Activated CD4-positive, CD25-positive, alpha-beta regulatory T cell treated with anti-CD3 and anti-CD28 coated beads, Interleukin-2, amount 50 U/mL, for 24 hours (primary cell): ENCODE data around the gene CARNS1.

ENCODE experiments used
- ATAC-seq, 2 donors: fragments of 150-1000 bp; cut with Tn5 transposase; one replicate each; pipeline ENCODE4 v1.10.0; 2021; ENCODE audit warnings: mild to moderate bottlenecking in 1 of 2, moderate library complexity in 1 of 2

CARNS1 gene, protein sequence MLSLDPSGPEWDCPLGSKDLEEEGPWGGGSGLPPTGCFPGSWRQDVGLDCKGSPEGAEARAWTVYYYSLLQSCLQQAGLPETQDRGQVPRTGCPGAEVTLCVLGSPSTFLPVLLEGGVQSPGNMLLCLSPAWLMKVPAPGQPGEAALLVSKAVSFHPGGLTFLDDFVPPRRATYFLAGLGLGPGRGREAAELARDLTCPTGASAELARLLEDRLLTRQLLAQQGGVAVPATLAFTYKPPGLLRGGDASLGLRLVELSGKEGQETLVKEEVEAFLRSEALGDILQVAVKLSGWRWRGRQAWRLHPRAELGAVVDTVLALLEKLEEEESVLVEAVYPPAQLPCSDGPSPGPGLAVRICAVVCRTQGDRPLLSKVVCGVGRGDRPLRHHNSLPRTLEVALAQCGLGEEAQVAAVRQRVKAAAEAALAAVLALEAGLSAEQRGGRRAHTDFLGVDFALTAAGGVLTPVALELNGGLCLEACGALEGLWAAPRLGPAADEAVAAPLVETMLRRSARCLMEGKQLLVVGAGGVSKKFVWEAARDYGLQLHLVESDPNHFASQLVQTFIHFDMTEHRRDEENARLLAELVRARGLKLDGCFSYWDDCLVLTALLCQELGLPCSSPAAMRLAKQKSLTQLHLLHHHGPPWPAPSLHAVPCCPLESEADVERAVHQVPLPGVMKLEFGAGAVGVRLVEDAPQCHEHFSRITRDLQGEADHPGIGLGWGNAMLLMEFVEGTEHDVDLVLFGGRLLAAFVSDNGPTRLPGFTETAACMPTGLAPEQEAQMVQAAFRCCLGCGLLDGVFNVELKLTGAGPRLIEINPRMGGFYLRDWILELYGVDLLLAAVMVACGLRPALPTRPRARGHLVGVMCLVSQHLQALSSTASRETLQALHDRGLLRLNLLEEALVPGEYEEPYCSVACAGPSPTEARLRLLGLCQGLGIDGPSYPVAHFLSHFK

DNA sequence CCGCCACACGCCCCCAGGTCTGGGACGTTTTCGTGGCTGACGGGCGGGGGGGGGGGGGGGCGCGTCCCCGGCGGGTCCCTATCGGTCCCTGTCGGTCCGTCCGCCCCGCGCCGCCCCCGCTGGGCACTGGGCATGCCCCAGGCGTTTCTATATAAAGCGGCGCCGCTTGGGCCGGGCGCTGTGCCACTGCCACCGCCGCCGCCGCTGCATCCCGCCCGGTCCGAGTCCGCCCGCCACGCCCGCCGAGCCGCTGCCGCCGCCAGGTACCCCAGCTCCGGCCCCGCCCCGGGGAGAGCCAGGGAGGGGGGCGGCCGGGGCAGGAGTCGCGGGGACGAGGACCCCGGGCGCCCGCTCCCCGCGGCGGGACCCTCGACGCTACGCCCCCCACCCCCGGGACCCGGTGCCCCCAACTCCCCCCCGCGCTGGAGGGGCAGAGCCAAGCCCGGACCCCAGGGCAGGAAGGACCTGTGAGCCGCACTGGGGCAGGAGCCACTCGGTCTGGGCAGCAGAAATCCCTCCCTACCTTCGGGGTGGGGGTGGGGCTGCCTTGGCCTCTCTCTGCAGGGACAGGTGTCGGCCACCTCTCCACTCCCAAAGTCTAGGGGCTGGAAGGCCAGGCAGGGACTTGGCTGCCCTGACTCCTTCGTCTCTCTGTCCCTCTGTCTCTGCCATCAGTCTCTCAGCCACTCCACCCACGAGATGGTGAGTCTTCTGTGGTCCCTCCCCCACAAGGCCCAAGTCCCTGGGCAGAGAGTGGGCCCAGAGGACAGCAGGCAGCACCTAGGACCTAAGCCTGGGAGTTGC is at the start of gene CARNS1:
CARNS1 (plus strand) TSS at position 178 of the 804 bp plus-strand sequence; CDS start at position 700, 522 bp downstream.
- ATAC-seq = no peak

DNA sequence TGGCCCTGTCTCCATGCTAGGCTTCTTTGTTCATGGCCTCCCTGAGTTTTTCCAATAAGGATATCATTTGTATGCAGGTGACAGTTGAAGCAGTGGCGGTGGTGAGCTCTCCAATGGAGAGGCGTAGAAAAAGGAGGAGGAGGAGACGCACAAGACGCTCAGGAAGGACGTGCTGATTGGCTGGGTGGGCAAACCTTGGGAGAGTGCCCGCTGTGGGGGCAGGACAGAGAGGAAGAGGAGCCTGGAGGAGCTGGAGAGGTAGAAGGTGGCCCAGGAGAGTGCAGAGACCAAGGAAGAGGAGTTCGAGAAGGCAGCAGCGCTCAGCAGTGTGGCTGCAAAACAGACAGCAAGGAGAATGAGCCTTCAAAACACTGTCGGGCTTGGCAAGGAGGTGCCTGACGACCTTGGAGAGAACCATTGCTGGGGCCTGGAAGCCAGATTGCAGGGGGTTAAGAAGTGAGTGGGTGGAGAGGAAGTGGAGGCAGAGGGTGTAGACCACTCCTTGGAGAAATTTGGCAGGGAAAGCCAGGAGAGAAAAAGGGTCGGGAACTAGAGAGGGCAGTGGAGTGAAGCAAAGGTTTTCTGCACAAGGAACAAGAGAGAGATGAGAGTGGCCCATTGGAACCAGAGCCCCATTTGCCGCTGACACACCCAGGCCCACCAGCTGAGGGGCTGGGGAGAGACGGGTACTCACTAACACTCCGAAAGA is 49.6 kb upstream of the CARNS1 start:
- no peak for ATAC-seq

DNA sequence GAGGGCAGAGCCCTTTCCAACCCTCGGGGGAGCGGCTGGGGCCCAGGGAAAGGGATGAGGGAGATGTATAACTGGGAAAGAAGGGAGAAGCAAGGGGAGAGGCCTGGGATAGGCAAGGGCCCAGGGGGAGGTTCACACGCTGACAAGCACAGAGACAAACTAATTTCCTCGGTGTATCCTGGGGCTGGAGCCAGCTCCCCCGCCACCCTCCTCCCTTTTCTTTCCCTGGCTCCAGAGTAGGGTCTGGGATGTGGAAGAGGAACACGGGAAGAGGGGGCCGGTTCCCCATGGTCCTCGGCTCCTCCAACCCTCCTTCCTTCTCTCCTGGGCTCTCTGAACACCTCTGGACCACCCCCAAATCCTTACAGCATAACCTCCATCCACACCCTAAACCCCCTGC is 48.9 kb upstream of the CARNS1 start:
- ATAC-seq = no peak

DNA sequence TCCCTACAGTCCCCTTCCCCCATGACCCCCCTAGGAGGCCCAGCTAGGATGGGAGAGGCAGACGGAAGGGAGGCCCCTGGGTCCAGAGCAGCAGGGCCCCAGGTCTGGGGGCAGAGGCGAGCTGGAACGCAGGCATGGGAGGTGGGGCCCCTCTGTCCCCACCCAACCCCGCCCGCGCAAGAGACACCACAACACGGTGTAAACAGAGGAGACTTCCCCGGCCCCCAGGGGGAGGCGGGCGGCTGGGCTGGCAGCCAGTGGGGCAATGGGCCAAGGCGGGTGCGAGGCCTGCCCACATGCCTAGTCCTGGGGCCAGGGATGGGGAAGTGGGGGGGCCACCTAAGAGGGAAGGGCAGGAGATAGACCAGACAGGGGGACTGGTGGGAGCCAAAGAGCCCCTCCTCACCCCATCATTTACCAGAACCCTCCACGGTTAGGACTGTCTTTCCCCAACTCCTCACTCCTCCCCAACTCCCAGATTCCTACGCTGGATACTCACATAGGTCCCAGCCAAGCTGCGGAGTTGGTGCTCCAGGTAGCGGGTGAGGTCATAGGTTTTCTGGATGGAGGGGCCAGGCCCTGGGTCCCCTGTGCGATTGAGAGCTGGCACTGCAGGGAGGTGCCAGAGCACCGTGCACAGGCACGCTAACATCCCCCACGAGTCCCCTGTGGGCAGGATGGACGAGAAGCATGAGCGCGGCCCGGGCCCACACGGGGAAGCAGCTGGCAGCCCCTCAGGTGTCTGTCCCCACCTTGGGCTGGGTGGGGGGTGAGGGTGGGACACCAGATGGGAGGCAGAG is 48.3 kb upstream of the CARNS1 start:
- no peak for ATAC-seq

DNA sequence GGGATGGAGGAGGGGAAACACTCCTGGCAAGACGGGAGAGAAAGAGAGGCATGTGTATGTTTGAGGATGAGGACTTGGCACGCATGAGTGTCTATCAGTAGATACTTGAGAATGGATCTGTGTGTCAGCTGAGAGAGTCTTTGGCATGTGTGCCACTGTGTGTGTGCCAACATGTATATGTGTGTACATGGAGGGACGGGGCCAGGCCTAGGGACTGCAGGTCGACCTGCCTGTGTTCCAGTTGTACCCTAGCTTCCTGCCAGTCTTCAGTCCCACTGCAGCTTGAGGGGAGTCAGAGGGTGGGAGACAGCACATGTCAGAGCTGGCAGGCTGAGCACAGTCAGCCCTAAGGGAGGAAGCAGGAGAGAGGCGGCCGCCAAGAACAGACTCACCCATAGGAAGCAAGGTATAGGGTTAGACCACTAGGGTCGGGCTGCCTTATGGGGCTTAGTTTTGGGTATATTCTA is 47.7 kb upstream of the CARNS1 start:
- no peak for ATAC-seq

DNA sequence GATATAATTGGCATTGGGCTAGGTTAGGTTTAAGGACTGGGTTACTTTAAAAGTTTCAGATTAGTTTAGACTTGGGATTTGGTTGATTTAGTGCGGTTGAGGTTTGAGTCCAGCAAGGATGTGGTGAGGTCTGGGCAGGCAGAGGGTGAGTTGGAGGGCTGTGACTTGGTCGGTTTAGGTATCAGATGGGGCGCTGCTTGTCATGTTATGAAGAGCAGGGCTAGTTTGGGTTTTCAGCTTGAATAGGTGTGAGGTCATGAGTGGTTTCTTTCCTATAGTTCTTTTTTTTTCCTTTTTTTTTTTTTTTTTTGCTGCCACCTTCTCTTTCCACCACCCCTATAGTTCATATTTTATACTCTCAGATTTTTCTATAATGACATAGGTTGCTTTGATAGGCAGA is 46.9 kb upstream of the CARNS1 start:
- ATAC-seq = peak; percentile 47 to 52

DNA sequence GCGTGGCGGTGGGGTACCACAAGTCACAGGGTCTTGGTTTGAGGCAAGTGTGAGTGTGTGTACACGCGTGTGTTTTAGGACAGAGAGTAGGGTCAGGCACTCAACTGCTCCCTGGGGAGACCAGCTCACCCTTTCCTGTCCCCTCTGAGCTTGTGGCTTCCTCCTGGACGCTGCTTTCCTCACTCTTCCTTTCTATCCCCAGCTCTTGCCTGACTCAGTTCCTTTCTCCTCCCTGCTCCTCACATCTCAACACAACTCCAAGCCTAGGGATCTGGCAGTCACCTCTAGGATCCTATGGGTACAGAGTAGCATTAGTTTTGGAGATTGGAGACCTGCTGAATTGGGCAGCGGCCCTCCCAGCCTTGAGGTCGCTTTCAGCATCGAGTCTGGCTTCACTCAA is 46.2 kb upstream of the CARNS1 start:
- ATAC-seq = no peak

DNA sequence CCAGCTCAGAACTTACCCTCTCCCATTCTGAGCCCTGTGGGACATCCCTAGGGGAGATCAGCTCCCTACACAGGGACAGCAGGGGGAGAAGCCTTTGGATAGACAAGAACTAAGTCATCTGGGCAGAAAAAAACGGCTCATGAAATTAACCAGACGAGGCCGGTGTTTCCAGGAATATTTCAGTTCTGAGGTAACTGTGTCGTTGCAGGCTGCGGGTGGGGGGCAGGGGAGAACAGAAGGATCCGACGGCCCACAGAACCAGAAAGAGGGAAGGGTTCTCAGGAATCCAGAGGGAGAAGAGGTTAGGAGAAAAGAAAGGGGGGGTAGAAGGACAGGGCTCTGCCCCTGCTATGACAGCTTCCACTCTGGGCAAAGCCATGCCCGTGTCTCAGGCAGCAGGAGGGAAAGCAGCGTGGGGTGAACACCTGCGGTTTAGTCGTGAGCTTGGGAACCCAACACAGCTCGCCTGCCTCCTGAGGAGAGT is 45.6 kb upstream of the CARNS1 start:
- no peak for ATAC-seq

GRCh38 chr11:67370351-67371076 is 45.0 kb upstream of the CARNS1 start:
- no peak for ATAC-seq

- peak in 1 of 2 donors; percentile 36 for ATAC-seq
Observed at GRCh38 chr11:67371189-67371910, 44.1 kb upstream of the CARNS1 start.

- ATAC-seq = no peak
Observed at GRCh38 chr11:67371911-67372320, 43.6 kb upstream of the CARNS1 start.

DNA sequence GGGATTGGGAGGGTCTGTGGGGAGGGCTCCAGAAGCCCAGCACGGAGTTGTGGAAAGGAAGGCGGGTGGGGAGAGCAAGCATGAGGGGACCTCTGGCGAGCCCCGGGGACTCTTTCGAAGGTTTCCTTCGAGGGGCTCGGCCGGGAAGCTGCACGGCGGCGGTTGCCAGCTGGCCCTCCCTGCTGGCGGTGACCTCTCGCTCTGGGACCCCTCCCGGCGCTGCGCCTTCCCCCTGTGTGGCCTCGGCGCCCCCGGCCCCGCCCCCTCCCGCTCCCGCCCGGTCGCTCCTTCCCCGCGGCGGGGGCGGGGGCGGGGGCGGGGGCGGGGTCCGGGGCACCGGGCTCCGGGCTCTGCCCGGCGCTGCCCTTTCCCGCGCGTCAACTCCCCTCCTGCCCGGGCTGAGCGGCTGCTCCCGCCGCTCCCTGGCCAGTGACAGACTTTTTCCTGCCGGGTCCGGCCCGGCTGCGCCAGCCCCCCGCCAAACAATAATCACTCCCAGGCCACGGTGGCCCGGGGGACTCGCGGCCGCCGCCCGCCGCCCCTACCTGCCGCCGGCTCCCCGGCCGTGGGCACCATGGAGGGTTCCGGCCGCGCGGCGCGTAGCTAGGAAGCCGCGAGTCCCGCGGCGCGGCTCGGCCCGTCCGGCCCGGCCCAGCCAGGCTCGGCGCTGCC is 43.0 kb upstream of the CARNS1 start:
- ATAC-seq = no peak

- peak; percentile 9 to 11 for ATAC-seq
Observed at GRCh38 chr11:67372993-67373647, 42.4 kb upstream of the CARNS1 start, which contains the start of gene CLCF1. TSS of gene CLCF1 (minus strand) at chr11:67373598. CDS start at chr11:67373539, 59 bp downstream.

DNA sequence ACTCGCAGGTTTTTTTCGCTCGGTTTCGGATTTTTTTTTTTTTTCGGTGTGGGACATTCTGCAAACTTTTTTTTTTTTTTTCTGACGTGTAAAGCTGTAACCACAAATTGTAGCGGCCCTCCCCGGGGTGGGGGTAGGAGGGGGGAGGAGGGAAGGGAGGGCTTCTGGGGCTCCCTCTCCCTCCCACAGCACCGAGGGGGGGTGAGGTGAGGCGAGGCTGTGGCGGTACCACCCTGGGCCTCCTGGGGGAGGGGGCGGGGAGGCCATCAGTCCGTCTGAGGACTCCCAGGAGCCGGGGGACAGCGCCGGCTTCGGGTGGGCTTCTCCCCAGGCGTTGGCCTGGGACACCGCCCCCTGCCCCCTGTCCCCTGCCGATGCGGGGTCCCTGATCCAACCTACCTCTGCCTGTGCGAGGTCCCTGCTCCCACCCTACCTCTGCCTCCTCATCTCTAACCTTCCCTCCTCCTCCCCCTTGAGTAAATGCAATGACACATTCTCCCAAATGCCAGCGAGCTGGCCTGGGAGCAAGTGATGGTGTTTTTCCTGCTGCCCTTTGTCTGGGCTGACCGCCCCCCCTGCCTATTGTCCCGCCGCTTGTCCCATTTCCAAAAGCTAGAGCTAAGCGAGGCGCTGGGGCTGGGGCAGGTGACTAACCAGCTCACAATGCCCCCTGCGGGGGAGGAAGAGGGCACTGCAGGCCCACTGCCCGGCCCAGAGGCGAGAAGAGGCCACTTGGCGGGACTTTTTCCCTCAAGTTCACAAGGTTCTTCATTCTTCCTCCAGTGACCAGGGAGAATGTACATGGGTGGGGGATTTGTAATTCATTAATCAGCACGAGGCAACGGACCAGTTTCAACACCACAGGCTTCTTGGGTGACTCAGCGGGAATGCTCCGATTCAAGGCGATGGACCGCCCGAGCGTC is 41.6 kb upstream of the CARNS1 start:
- peak; percentile 44 for ATAC-seq

DNA sequence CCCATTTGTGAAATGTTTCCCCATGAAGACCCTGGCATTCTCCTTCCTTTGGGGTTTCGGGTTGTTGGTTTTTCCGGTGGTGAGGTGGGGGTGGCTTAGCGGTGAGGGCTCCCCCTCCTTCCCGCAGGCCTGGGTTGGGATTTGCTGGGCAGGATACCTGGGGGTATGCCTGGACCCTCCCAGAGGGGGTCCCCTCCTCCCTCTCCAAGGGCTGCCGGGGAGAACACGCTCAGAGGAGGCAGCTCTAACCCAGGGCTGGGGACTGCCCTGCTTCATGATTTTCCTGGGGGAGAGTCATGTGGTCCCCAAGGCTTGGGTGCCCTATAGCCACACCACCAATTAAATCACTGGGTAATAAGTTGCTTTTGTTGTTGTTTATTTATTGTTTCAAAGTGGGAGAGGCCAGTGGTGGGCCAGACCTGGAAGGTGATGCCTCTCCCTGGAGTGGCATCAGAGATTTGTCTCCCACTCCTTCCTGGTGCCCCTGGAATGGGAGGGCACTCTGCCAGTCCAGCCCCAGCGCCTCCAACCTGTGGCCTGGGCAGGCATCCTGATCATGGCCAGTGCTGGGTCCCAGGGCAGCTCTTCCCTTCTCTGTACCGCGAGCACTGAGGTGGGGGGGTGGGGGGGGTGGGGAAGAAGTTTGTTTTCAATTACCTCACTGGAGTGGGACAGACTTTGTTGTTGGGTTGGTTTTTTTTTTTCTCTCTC is 40.8 kb upstream of the CARNS1 start:
- ATAC-seq = no peak

DNA sequence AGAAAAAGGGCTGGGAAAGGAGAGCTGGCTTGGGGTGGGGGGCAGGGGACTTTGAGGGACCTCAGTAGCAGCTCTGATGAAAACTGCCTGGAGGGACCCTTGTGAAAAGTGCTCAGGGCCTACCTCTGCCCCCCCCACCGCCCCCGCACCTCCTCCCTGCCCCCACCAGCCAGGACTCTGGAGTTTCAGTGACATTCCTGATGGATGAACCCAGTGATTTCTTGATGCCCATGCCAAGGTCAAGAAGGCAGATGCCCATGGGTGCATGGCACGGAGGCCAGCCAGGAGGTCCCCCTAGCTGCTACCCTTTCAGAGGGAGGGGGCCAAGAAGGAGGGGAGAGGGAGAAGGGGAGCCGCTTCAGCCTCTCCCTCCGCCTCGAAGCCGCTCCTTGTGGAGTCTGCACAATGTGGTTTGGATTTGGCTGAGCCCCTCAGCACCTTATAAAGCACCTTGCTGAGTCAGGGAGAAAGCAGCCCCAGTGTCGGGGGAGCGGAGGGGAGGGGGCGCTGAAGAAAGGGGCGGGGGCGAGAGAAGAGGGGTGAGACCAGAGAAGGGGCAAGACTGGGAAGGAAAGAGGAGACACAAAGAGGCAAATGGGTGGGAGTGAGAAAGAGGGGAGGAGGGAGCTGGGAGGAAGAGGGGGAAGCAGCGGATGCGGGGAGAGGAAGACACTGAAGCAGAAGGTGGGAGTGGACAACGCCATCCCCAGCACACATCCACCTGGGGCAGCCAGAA is 40.0 kb upstream of the CARNS1 start:
- no peak for ATAC-seq
